Measurements from ENCODE around the gene GAPT.

Gene GAPT

GRCh38 chr5:58544195-58544594 is 53.0 kb downstream of the GAPT start:
- DNase-seq (ENCODE audit: low read depth), result no peak
- no peak overlapping the region for H3K4me3 ChIP-seq (ENCODE audit: low read length)
- TF ChIP-seq, protein P1, sequence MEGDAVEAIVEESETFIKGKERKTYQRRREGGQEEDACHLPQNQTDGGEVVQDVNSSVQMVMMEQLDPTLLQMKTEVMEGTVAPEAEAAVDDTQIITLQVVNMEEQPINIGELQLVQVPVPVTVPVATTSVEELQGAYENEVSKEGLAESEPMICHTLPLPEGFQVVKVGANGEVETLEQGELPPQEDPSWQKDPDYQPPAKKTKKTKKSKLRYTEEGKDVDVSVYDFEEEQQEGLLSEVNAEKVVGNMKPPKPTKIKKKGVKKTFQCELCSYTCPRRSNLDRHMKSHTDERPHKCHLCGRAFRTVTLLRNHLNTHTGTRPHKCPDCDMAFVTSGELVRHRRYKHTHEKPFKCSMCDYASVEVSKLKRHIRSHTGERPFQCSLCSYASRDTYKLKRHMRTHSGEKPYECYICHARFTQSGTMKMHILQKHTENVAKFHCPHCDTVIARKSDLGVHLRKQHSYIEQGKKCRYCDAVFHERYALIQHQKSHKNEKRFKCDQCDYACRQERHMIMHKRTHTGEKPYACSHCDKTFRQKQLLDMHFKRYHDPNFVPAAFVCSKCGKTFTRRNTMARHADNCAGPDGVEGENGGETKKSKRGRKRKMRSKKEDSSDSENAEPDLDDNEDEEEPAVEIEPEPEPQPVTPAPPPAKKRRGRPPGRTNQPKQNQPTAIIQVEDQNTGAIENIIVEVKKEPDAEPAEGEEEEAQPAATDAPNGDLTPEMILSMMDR (conservative IDR thresholded peaks at IDR 0.05; ENCODE audit: low read depth, low read length), result no peak

DNA sequence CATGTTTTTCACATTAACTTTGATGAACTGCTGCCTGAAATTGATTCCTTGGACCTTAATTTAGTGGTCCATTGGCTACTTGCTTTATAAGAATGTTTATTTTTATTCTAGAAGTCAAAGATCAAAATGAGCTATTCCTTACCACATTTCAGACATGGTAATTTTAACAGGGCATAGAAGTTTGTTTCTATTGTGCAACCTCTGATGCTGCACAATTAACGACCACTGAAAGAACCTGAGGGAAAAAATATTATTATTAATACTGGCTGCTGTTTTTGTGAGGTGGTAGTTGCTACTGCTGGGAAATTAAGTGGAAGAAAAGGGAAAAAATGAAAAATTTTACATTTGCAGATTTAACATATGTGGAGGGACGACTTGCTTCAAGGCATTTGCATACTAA is 53.7 kb downstream of the GAPT start:
- no peak for DNase-seq (ENCODE audit: low read depth)
- TF ChIP-seq, protein P1 (conservative IDR thresholded peaks at IDR 0.05; ENCODE audit: low read depth, low read length), result no peak
- no peak overlapping the region for H3K4me3 ChIP-seq (ENCODE audit: low read length)

DNA sequence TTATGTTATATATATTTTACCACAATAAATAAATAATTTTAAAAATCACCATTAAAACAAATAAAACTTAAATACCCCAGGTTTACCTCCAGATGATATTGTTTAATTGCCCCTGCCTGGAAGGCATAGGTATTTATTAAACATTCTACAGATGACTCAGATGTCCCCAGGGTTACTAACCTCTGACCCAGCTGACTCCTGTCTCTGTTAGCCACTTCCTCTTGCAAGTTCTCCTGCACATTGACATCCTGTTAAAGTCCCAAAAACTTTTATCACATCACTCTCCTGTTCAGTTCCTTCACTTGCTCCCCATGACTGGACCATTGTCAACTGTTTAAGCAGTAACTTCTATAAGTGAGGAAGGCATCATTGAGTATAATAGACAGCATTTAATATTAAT is 54.7 kb downstream of the GAPT start:
- no peak for DNase-seq (ENCODE audit: low read depth)
- no peak overlapping the region for H3K4me3 ChIP-seq (ENCODE audit: low read length)
- TF ChIP-seq, protein P1 (conservative IDR thresholded peaks at IDR 0.05; ENCODE audit: low read depth, low read length), result no peak

All from retinal pigment epithelial cell (primary cell).